GM12878 (cell line): ENCODE data around the gene ZNF282. TPM values are rescaled to one million over a fixed set of nuclear protein-coding genes. Genes with fewer than 3 reads are reported as not detected.

ENCODE experiments used
- ATAC-seq: fragments of 200-7000 bp; cut with Tn5 transposase; 3 replicates; pipeline ENCODE4 v1.9.1; 2020; ENCODE audit warnings: mild to moderate bottlenecking, moderate library complexity
- BruUV-seq: library from RNA; stranded (reverse); fragments of 400-500 nt; replicated peaks from 2 replicates; lab custom pipeline; 2021; lab: Mats Ljungman, UMichigan
- CTCF ChIA-PET: fragments of 300-600 bp; sonication (Branson Sonifier 250); formaldehyde crosslinking; extraction: SDS; loops from one replicate; lab custom pipeline; 2021; ENCODE audit warnings: inconsistent platforms; lab: Yijun Ruan, JAX
- POLR2A ChIA-PET: fragments of 350-600 bp; formaldehyde crosslinking; extraction: SDS; loops from one replicate; lab custom pipeline; 2021; ENCODE audit warnings: inconsistent platforms; lab: Charles Lee
- RAD21 ChIA-PET: fragments of 300-600 bp; sonication (Branson Sonifier 250); formaldehyde crosslinking; loops from one replicate; lab custom pipeline; 2023; ENCODE audit warnings: antibody characterized with exemption; ENCODE audit not compliant: unreplicated experiment; lab: Charles Lee
- SMC1A ChIA-PET: fragments of 300-600 bp; sonication (Branson Sonifier 250); formaldehyde crosslinking; loops from one replicate; lab custom pipeline; 2023; ENCODE audit not compliant: unreplicated experiment, uncharacterized antibody; lab: Charles Lee
- DNase-seq: peaks from one replicate; pipeline ENCODE4 v3.0.0-alpha.2; 2011; ENCODE audit warnings: low read depth, low spot score
- FAIRE-seq: peaks from 3 replicates; lab custom pipeline; 2011; peaks lifted over from hg19 to GRCh38; lab: Jason Lieb, UNC
- H2AFZ ChIP-seq: 2 replicates; pipeline ENCODE4 v1.6.0; 2011; ENCODE audit warnings: low read depth, low read length, control low read depth; ENCODE audit not compliant: control insufficient read depth
- H3K27ac ChIP-seq: 2 replicates; pipeline ENCODE4 v1.5.1; 2011; ENCODE audit warnings: control low read depth; ENCODE audit not compliant: control insufficient read depth, insufficient read depth
- H3K27me3 ChIP-seq, 2 experiments: replicated peaks in 1 of 2; 2 replicates each; pipeline versions ENCODE4 v1.6.0 to v1.6.1; 2011; ENCODE audit warnings: low read length in 1 of 2; ENCODE audit not compliant: control insufficient read depth in 2 of 2, insufficient read depth in 2 of 2
- H3K36me3 ChIP-seq, 2 experiments: 2 replicates each; pipeline ENCODE4 v1.5.1; 2011; ENCODE audit warnings: low read length in 1 of 2; ENCODE audit not compliant: control insufficient read depth in 2 of 2, insufficient read depth in 2 of 2
- H3K4me1 ChIP-seq: 2 replicates; pipeline ENCODE4 v1.6.1; 2011; ENCODE audit warnings: mild to moderate bottlenecking, low read length, moderate library complexity, mixed read lengths; ENCODE audit not compliant: control insufficient read depth, insufficient read depth
- H3K4me2 ChIP-seq: 2 replicates; pipeline ENCODE4 v1.6.0; 2011; ENCODE audit warnings: control low read depth; ENCODE audit not compliant: control insufficient read depth, insufficient read depth
- H3K4me3 ChIP-seq: fragments of 200-600 bp; sonication (generic); 2 replicates; pipeline ENCODE4 v1.5.1; 2016
- H3K79me2 ChIP-seq: 2 replicates; pipeline ENCODE4 v1.6.0; 2011; ENCODE audit warnings: low read length; ENCODE audit not compliant: control insufficient read depth, insufficient read depth
- H3K9ac ChIP-seq: 2 replicates; pipeline ENCODE4 v1.8.0; 2011; ENCODE audit warnings: low read length, control low read depth, mixed read lengths; ENCODE audit not compliant: control insufficient read depth, insufficient read depth
- H3K9me3 ChIP-seq: replicated peaks from 3 replicates; pipeline ENCODE4 v1.5.1; 2011; ENCODE audit warnings: mild to moderate bottlenecking, low read length; ENCODE audit not compliant: control insufficient read depth, insufficient read depth
- H4K20me1 ChIP-seq: 2 replicates; pipeline ENCODE4 v1.6.0; 2011; ENCODE audit not compliant: control insufficient read depth, insufficient read depth
- JUNB ChIP-seq: IDR thresholded peaks from 2 replicates; pipeline ENCODE4 v1.6.1; 2016; ENCODE audit warnings: antibody characterized with exemption, mild to moderate bottlenecking
- LARP7 ChIP-seq: fragments of 450-650 bp; IDR thresholded peaks from 2 replicates; pipeline ENCODE4 v1.6.1; 2017; ENCODE audit warnings: mild to moderate bottlenecking
- WGBS: methylation state at CpG from one replicate; pipeline ENCODE4 v1.1.6; 2016; ENCODE audit warnings: low lambda C conversion rate; ENCODE audit not compliant: insufficient replicate concordance, insufficient coverage; ENCODE audit errors: missing lambda C conversion rate; 5-methylcytosine and 5-hydroxymethylcytosine counted together
- in situ Hi-C: fragments of 300-500 bp; cut with MboI; formaldehyde crosslinking; loops from 9 replicates; pipeline ENCODE4 v1.14.3; 2018; ENCODE audit warnings: mixed read lengths
- intact Hi-C: fragments of 100-400 bp; cut with micrococcal nuclease; formaldehyde crosslinking; loops from one replicate; pipeline ENCODE4 v1.14.2; 2022; ENCODE audit not compliant: unreplicated experiment
- polyA plus RNA-seq, 11 experiments: library from polyadenylated mRNA; depleted of rRNA in 4 of 11; unstranded in 6 of 11; stranded (reverse) in 5 of 11; fragments of >200 nt; fragmentation: Nextera tagmentation in 4 of 11; fragmentation: Illumina TruSeq in 1 of 11; extraction: Ambion mirVana in 4 of 11; extraction: Trizol in 1 of 11; gene quantifications; 1 replicate in 1 of 11; 2 replicates in 10 of 11; pipeline versions ENCODE4 v1.2.1 to v1.2.3, GENCODE V29; 2011 to 2016; ENCODE audit warnings: inconsistent platforms in 2 of 11, missing spikeins in 2 of 11, low read depth in 1 of 11
- total RNA-seq, 4 experiments: library from RNA; depleted of rRNA in 3 of 4; stranded (reverse); fragments of >200 nt in 3 of 4; fragmentation: Illumina TruSeq in 1 of 4; extraction: Trizol in 1 of 4; gene quantifications; 2 replicates each; pipeline versions ENCODE4 v1.2.1 to v1.2.3, GENCODE V29; 2013 to 2021
- TF ChIP-seq, protein P1 (sequence below): fragments of 450-650 bp; IDR thresholded peaks from 2 replicates; pipeline ENCODE4 v1.6.1; 2018; ENCODE audit warnings: mild to moderate bottlenecking, low read depth, moderate library complexity; ENCODE audit not compliant: partially characterized antibody

ZNF282 gene
- total and polyA plus RNA-seq, 10 of the 15 experiments (the other 5 are each of a cell fraction or from before 2014, with no cell fraction given) = 0.35 to 28.4 (median 8.1) TPM

DNA sequence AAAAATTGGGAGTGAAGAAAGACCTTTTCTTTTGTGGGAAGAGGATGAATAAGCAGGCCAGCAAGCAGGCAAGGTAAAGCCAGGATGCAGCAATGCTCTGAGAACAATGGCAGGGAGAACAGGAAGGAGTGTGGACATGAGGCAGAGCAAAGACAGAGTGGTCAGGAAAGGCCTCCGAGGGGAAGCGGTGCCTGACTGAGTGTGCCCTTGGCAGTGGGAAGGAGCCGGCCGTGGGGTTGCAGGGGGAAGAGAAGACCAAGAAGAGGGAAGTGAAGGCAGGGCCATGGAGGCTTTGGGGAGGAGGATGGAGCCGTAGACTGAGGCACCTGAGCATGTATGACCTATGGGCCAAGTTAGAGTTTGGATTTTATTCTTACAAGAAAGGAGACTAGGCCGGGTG lies 22.2 kb downstream of the ZNF282 start:
- SMC1A ChIA-PET = no interaction called here
- Histone ChIP-seq H3K27ac (no peak overlapping the region), H2AFZ (no peak overlapping the region), H3K27me3 (no peaks in the 10 kb centered on the region), H3K4me2 (no peak overlapping the region), H3K9me3 (no peaks in the 10 kb centered on the region), H3K4me3 (no peak overlapping the region)
- DNase-seq = no peak
- WGBS = over 99% methylated on average over 6 of the region's 6 CpGs
- FAIRE-seq = no peak
- BruUV-seq = no TSS peak
- no peak for ATAC-seq
- TF ChIP-seq, protein P1, sequence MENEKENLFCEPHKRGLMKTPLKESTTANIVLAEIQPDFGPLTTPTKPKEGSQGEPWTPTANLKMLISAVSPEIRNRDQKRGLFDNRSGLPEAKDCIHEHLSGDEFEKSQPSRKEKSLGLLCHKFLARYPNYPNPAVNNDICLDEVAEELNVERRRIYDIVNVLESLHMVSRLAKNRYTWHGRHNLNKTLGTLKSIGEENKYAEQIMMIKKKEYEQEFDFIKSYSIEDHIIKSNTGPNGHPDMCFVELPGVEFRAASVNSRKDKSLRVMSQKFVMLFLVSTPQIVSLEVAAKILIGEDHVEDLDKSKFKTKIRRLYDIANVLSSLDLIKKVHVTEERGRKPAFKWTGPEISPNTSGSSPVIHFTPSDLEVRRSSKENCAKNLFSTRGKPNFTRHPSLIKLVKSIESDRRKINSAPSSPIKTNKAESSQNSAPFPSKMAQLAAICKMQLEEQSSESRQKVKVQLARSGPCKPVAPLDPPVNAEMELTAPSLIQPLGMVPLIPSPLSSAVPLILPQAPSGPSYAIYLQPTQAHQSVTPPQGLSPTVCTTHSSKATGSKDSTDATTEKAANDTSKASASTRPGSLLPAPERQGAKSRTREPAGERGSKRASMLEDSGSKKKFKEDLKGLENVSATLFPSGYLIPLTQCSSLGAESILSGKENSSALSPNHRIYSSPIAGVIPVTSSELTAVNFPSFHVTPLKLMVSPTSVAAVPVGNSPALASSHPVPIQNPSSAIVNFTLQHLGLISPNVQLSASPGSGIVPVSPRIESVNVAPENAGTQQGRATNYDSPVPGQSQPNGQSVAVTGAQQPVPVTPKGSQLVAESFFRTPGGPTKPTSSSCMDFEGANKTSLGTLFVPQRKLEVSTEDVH = no peak
- TF ChIP-seq JUNB = no peak
- TF ChIP-seq LARP7 = no peak
- TF ChIP-seq, all 136 proteins: peak for 0
- RAD21 ChIA-PET = no interaction called here
- POLR2A ChIA-PET = interaction anchor here (0.7 kb wide), 1 partner anchor 149 kb away, joined by 5 read pairs; no protein-coding TSS in a partner anchor
- Histone ChIP-seq H3K79me2 (no peaks in the 10 kb centered on the region), H3K4me1 (no peaks in the 10 kb centered on the region), H3K9ac (no peak overlapping the region), H4K20me1 (no peaks in the 10 kb centered on the region), H3K36me3 (peaks cover 17 to 26% of the 10 kb centered on the region in 2 experiments)
- intact Hi-C loops = no loop called here
- in situ Hi-C loops = no loop called here
- CTCF ChIA-PET = no interaction called here
